GM13977 (cell line): ENCODE data around the gene ABTB2.

Experiments used
- DNase-seq: peaks from one replicate; pipeline ENCODE4 v3.0.0; 2012; ENCODE audit warnings: low spot score
- CTCF ChIP-seq: IDR thresholded peaks from 2 replicates; pipeline ENCODE4 v1.5.1; 2012; ENCODE audit warnings: mild to moderate bottlenecking, control low read depth; ENCODE audit not compliant: insufficient read depth; ENCODE audit errors: extremely low read depth, missing control alignments
- in situ Hi-C: fragments of 300-500 bp; cut with MboI; formaldehyde crosslinking; loops from one replicate; pipeline ENCODE4 v1.12.0; 2022; ENCODE audit warnings: low sequenced_read_pairs, low pct_unique_long_range_greater_than_20kb, mixed read lengths, inconsistent platforms; ENCODE audit not compliant: unreplicated experiment

The ABTB2 gene

GRCh38 chr11:34207487-34208180 is 150.2 kb downstream of the ABTB2 start:
- TF ChIP-seq CTCF, result no peak
- in situ Hi-C loops, result no loop called here
- DNase-seq, result no peak

- DNase-seq, result no peak
- no peak for TF ChIP-seq CTCF
- in situ Hi-C loops, result no loop called here
Measured at GRCh38 chr11:34206407-34207300, 151.2 kb downstream of the ABTB2 start.

- TF ChIP-seq CTCF, result no peak
- in situ Hi-C loops, result no loop called here
Measured at GRCh38 chr11:34205326-34206035, 152.3 kb downstream of the ABTB2 start.

GRCh38 chr11:34204396-34205279 is 153.2 kb downstream of the ABTB2 start:
- no peak for DNase-seq
- TF ChIP-seq CTCF, result no peak
- in situ Hi-C loops, result no loop called here

More at GRCh38 chr11:34205326-34206035, 152.3 kb downstream of the ABTB2 start:
- no peak for DNase-seq

GRCh38 chr11:34203377-34203871 is 154.4 kb downstream of the ABTB2 start:
- TF ChIP-seq CTCF, result no peak
- in situ Hi-C loops, result no loop called here
- DNase-seq, result no peak
